H4 (cell line): ENCODE data around the gene GBE1. TPM values are rescaled to one million over a fixed set of nuclear protein-coding genes. Genes with fewer than 3 reads are reported as not detected.

Source experiments
- DNase-seq: peaks from one replicate; pipeline ENCODE4 v3.0.0-alpha.2; 2015; ENCODE audit warnings: low spot score
- total RNA-seq: library from RNA; depleted of rRNA; stranded (reverse); fragments of >200 nt; shearing (Covaris generic); gene quantifications from 2 replicates; pipeline ENCODE4 v1.2.3, GENCODE V29; 2014

The GBE1 gene
- total RNA-seq, 1 experiment from 2014 or later = 66.4 TPM

GRCh38 chr3:81621277-81621676, 140.2 kb downstream of the GBE1 start:
- no peak for DNase-seq

DNA sequence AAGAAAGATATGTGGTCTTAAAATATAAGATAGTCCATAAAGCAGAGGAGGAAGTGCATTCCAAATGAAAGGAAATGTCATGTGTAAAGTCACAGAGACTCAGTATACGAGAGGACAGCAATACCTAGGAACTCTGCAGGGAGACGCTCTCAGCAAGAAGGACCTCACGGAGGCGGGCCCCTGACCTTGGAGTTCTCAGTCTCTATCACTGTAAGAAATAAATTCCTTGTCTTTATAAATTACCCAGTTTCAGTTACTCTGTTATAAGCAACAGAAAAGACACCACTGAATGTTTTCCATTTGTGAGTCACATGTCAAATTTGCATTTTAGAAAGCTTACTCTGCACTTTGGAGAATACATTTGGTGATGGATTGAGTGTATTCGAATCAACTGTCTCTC, 140.6 kb downstream of the GBE1 start:
- no peak for DNase-seq

DNA sequence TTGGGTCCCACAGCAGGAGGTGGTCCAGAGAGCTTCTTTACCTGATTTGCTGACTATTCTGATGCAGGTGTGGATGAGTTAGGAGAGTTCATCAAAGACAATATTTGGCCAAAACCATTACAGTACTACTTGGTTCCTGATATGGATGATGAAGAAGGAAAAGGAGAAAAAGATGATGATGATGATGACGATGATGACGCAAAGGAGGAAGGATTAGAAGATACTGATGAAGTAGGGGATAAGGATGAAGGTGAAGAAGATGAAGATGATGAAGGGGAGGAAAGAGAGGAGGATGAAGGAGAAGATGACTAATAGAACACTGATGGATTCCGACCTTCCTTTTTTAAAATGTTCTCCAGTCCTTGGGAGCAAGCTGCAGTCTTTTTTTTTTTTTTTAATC, 148.7 kb downstream of the GBE1 start:
- DNase-seq = no peak

- DNase-seq = no peak
Observed at GRCh38 chr3:81602781-81603180, 158.7 kb downstream of the GBE1 start.

DNA sequence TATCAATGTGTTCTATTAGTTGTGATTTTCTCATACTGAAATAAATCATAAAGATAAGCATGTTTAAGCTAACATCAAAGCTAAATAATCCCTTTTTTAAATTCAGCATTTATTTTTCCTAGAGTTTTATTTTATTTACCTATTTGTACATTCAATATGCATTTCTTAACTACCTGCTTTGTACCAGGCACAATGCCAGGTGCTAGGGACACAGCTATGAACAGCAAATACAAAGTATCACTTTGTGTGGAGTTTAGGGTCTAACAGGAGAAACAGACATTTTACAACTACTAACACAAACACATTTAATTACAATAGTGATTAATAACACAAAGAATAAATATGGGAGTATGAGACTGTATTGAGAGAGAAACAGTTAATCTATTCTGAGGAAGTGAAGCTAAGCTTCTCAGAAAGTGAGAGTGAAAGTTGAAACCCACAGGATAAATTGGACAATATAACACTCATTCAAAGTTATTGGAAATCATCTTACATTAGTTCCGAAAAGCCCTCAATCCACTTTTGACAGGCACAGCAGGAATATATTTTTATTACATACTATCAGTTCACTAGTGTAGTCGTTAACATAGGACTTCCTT, 159.6 kb downstream of the GBE1 start:
- no peak for DNase-seq

DNA sequence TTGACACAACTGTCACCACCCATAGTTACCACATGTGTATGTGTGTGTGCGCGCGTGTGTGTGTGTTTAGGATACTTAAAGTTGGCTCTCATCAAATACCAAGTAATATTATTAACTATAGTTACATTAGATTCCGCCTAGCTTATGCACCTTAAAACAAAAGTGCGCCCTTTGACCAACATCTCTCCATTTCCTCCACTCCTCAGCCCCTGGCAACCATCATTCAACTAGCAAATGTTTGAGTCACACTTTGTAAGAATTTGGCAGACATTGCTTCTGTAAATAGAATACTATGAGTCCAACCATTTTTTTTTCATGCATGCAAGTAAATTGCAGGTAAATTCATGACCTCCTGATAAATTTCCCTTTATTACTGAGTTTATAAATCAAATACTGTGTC, 169.3 kb downstream of the GBE1 start:
- no peak for DNase-seq

GRCh38 chr3:81585937-81586336, 175.5 kb downstream of the GBE1 start:
- no peak for DNase-seq

DNA sequence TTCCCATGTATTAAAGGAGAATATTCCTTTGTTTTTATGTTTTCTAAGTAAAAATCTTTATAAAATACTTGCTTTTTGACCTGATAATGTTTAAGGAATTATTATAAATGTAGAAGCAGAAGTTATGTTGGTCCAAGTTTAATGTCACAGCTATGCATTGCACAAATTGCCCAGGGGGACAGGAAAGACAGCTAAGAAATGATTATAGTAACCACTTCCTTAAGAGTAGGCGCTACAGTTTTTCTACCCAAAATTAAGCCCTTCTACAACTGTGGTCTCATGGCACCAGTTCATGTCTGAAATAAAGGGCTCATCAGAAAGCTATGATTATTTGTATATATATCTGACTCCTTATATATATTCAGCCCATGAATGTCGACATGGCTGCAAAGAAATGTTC, 176.4 kb downstream of the GBE1 start:
- no peak for DNase-seq

DNA sequence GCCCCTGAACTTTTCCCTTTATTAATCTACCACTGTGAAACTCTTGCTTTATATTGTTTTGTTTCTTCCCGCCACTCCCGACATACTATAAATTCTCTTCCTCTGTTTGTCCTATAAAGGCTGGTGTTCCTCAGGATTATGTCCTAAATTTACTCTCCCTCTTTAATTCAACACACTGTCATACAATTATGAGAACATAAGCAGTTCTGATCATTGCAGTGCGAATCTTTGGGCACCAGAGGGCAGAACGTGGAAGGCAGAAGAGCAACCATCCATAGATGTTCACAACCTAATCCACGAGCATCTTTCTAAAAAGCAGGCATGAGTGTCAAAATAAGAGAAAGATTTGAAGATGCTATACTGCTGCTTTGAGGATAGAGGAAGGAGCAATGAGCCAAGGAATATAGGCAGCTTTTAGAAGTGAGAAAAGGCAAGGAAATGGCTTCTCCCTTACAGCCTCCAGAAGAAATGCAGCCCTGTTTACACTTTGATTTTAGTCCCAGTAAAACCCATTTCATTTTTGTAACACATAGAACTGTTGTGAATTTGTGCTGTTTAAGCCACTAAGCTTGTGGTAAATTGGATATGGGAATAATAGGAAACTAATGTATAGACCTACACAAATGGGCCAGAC, 179.4 kb downstream of the GBE1 start:
- DNase-seq = peak; percentile 14

- no peak for DNase-seq
Observed at GRCh38 chr3:81580355-81580754, 181.1 kb downstream of the GBE1 start.

- DNase-seq = no peak
Observed at GRCh38 chr3:81579744-81580143, 181.7 kb downstream of the GBE1 start.

DNA sequence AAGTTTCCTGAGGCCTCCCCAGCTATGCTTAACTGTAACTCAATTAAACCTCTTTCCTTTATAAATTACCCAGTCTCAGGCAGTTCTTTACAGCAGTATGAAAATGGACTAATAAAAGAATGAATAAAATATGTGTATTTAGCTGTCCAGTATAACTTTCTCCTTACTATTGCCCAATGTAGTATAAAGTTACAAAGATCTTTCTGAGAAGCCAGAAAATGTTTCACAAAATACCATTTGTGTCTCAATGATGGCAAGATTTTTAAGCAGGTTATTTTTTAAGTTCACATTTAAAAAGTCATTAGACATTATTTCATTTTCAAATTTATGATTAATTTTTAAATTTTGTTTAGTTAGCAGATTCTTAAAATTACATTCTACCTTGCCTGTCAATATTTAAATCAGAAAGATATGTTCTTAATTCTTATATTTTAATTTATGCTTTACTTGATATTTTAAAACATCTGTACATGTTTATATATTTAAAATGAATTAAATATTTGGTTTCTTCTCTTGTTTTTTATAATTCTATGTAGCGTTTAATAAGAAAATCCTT, 189.2 kb downstream of the GBE1 start:
- no peak for DNase-seq

GRCh38 chr3:81568378-81568777, 193.1 kb downstream of the GBE1 start:
- no peak for DNase-seq

- no peak for DNase-seq
Observed at GRCh38 chr3:81565041-81565440, 196.4 kb downstream of the GBE1 start.

GRCh38 chr3:81558106-81558505, 203.3 kb downstream of the GBE1 start:
- no peak for DNase-seq

DNA sequence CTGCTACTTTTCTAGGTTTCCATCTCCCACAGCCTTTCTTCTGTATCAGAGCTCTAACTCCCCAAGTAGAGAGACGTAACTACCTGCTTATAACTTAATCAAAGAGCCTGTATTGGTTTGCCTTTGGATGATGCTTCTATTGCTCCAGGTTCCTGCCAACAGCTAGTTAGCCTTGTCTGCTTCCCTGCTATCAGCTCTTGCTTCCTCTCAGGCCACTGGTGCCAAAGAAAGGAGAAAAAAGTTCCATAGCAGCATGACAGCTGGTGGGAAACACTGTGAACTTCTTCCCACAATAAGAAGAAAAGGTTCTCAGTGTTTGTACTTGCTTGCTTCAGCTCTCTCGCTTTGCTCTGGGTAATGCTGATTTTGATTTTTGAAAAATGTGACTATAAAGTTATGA, 206.6 kb downstream of the GBE1 start:
- no peak for DNase-seq

DNA sequence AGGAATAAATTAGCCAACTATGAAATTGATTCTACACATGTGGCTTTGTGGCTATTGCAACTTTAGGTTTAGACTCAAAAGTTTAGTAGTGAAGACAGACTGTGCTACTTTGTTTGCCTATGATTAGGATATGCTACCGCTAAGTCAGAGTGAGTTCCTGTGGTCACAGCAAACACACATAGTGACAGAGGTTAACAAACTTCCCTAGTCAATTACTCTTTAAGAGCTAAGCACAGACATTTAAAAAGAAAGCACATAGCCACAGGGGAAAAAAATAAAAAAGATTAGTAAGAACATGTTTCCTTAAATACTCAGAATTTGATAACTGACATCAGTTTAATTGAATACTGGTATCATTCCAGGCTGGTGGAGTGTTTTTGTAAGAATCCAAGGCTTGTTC, 207.1 kb downstream of the GBE1 start:
- peak; percentile 2 for DNase-seq

GRCh38 chr3:81550415-81550814, 211.0 kb downstream of the GBE1 start:
- DNase-seq = no peak

- DNase-seq = no peak
Observed at GRCh38 chr3:81549831-81550230, 211.6 kb downstream of the GBE1 start.

DNA sequence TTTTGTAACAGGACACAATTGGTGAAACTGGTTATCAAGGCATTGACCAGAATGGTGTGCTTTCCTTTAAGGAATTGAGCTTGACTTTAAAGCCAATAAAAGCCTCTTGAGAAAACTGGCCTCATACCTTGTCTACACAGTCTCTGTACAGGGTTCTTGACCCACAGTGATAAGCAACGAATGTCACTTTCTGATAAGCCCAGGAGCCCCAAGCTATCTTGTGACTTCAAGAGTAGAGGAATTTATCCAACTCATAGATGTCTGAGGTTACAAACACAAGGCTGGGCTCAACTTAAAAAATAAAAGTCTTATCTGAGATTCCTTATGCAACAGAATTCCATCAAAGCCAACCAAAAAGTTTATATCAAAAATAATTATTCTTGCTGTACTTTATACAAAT, 212.1 kb downstream of the GBE1 start:
- DNase-seq = no peak

DNA sequence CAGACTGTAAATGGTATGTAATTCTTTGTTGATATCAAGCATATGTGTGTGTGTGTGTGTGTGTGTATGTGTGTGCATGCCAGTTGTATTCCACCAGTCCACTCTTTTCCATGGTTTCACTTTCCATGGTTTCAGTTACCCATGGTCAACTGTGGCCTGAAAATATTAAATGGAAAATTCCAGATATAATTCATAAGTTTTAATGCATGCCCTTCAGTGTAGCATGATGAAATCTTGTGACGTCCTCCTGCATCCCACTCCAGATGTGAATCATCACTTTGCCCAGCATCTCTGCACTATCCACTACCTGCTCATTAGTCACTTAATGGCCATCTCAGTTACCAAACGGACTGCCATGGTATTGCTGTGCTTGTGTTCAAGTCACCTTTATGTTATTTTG, 215.9 kb downstream of the GBE1 start:
- DNase-seq = no peak

- DNase-seq = no peak
Observed at GRCh38 chr3:81544385-81544784, 217.1 kb downstream of the GBE1 start.

DNA sequence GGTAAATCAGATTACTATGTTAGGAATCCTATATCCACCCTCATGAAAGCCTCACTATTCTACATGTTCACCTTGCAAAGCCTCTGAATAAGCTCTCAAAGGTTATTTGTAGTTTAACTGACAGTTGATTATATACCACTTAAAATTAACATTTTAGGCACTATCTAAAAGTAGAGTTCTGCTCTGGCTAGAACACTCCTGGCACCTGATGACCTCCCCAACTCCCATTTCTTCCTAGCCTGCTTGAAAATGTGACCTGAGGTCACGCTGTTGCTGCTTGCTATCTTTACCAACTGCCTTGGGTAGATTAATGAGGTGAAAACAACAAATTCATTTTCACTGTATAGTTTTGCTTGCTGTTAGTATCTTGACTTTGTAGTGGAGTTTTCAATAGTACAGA, 220.7 kb downstream of the GBE1 start:
- no peak for DNase-seq

DNA sequence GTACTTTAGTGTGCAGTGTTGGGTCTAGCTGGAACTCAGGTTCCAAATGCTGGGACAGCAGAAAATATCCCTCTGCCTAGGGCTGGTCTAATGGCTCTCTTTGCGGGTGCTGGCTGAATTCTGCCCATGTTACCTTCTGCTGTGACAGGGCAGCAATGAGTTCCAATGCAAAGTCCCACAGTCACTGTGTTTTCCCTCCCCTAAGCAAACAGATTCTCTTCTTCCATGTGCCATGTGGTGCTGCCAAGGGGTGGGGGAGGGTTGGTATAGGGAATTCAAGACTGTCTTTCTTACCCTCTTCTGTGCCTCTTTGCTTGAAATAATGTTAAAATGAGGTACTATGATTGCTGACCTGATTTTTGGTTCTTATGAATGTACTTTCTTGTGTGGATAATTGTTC, 229.6 kb downstream of the GBE1 start:
- DNase-seq = no peak
